Activated CD4-positive, alpha-beta memory T cell treated with anti-CD3 and anti-CD28 coated beads for 36 hours (primary cell): ENCODE measurements around the gene SH3BP5L. TPM values are rescaled to one million over a fixed set of nuclear protein-coding genes. Genes with fewer than 3 reads are reported as not detected.
A peak's percentile ranks its signal among the peaks of the same experiment; 100 is the strongest.
"Not testable (repeated sequence)": the region's sequence is repeated elsewhere in the genome, so short reads cannot be mapped to it uniquely, and the experiment has no call there.

Experiments used
- CTCF ChIA-PET: fragments of 350-600 bp; sonication (Branson Sonifier 250); formaldehyde crosslinking; loops from one replicate; lab custom pipeline; 2021; ENCODE audit warnings: antibody characterized with exemption, inconsistent platforms; lab: Charles Lee
- POLR2A ChIA-PET: fragments of 350-600 bp; sonication (Branson Sonifier 250); formaldehyde crosslinking; loops from one replicate; lab custom pipeline; 2021; ENCODE audit warnings: antibody characterized with exemption; lab: Charles Lee
- DNase-seq: peaks from one replicate; pipeline ENCODE4 v3.0.0-alpha.2; 2020
- H3K27ac Mint-ChIP-seq: one replicate; pipeline ENCODE4 v1.8.0; 2021; ENCODE audit warnings: mixed read lengths
- H3K27me3 Mint-ChIP-seq: one replicate; pipeline ENCODE4 v1.8.0; 2021; ENCODE audit warnings: mixed read lengths
- H3K36me3 Mint-ChIP-seq: one replicate; pipeline ENCODE4 v1.8.0; 2021; ENCODE audit warnings: mixed read lengths
- H3K4me1 Mint-ChIP-seq: one replicate; pipeline ENCODE4 v1.8.0; 2021; ENCODE audit warnings: low read depth, mixed read lengths
- H3K4me3 Mint-ChIP-seq: one replicate; pipeline ENCODE4 v1.8.0; 2021; ENCODE audit warnings: mild to moderate bottlenecking, mixed read lengths
- H3K9me3 Mint-ChIP-seq: one replicate; pipeline ENCODE4 v1.8.0; 2021; ENCODE audit warnings: mixed read lengths
- intact Hi-C: fragments of 100-400 bp; cut with micrococcal nuclease; formaldehyde crosslinking; loops from one replicate; pipeline ENCODE4 v1.15.1; 2023
- total RNA-seq, 2 experiments: library from RNA; stranded (reverse); gene quantifications; one replicate each; pipeline ENCODE4 v1.2.3, GENCODE V29; 2021

SH3BP5L gene
- total RNA-seq, 2 experiments from 2014 or later: 19.7 to 19.9 TPM

- CTCF ChIA-PET: interaction anchor here (0.8 to 2.2 kb wide), 5 partner anchors 13 to 86 kb away, joined by 3 to 17 read pairs (median 4); partner anchors contain the start of gene ZNF692
- intact Hi-C loops: no loop called here
- no peak for DNase-seq
- POLR2A ChIA-PET: interaction anchor here (1.2 kb wide), 1 partner anchor 12 kb away, joined by 3 read pairs; no protein-coding TSS in a partner anchor
- Mint-ChIP-seq H3K4me1 (peaks cover 27% of the 10 kb centered on the region), H3K36me3 (peaks cover 9% of the 10 kb centered on the region), H3K27ac (no peak overlapping the region), H3K27me3 (no peaks in the 10 kb centered on the region), H3K9me3 (no peaks in the 10 kb centered on the region), H3K4me3 (no peak overlapping the region)
Observed at GRCh38 chr1:248840946-248841345, 15.2 kb upstream of the SH3BP5L start.

DNA sequence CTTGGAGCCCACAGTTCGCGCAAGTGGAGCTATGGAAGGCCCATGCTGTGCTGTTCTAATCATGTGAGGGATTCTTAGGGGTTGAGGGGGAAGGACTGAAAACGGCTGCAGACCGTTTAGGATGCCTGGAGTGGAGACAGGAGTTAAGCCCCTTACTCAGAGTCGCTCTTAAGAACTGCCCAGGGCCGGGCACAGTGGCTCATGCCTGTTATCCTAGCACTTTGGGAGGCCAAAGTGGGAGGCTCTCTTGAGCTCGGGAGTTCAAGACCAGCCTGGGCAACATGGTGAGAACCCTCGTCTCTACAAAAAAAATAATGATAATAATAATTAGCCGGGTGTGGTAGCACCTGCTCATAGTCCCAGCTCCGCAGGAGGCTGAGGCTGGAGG lies 13.4 kb upstream of the SH3BP5L start:
- CTCF ChIA-PET: interaction anchor here (1.0 to 4.4 kb wide), 4 partner anchors 13 to 87 kb away, joined by 3 to 29 read pairs (median 4); partner anchors contain the start of genes SH3BP5L and ZNF692
- POLR2A ChIA-PET: interaction anchor here (1.7 to 3.6 kb wide), 4 partner anchors 12 to 34 kb away, joined by 4 to 67 read pairs (median 29); partner anchors contain the start of genes SH3BP5L and ZNF692
- H3K4me3 Mint-ChIP-seq: no peak overlapping the region
- no peaks in the 10 kb centered on the region for H3K9me3 Mint-ChIP-seq
- H3K4me1 Mint-ChIP-seq: peaks cover 27% of the 10 kb centered on the region
- no peaks in the 10 kb centered on the region for H3K36me3 Mint-ChIP-seq
- DNase-seq: no peak
- no peak overlapping the region for H3K27ac Mint-ChIP-seq
- intact Hi-C loops: no loop called here
- no peaks in the 10 kb centered on the region for H3K27me3 Mint-ChIP-seq

DNA sequence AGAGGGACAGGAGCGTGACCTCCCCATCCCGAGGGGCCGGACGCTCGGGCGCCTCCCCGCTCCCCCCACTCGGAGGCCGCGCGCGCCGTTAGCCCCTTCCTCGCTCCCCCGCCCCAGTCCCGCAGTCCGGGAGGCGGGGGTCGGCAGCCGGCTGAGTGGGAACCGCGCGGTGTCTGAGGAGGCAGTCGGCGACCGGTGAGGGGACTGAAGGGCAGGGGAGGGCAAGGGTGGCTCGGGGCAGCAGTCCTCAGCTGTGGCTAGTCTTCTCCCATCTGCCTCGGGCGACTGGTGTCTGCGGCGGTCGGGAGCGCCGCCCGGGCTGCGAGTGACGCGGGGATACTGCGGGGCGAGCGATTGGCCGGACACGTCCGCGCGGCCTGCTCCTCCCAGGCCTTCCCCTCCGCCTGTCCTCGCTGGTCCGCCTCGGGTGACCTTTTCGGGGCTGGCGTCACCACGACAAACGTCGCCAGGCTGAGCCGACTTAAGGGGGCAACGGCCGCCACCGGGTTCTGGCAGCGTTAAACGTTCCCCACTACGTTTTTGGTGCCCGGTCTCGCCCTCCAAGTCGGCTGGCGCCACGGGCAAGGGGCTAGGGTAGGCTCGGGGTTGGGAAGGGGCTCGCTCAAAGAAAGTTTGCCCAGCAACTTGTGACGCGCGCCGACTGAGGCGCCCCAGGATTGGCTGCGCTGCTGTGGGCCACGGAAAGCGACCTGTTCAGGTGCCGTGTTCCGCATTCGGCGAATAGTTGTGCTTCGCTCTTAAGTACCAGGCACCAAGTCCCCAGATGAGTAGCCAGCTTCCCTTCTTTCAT lies 12.8 kb upstream of the SH3BP5L start:
- no peak overlapping the region for H3K27ac Mint-ChIP-seq
- POLR2A ChIA-PET: interaction anchor here (1.3 to 3.6 kb wide), 5 partner anchors 12 to 35 kb away, joined by 4 to 67 read pairs (median 11); partner anchors contain the start of genes SH3BP5L and ZNF692
- CTCF ChIA-PET: interaction anchor here (0.8 to 4.4 kb wide), 6 partner anchors 10 to 88 kb away, joined by 3 to 29 read pairs (median 5); partner anchors contain the start of genes SH3BP5L and ZNF692
- intact Hi-C loops: loop anchor here (1.0 kb wide), 4 partner anchors 12 to 68 kb away; partner anchors contain the start of gene PGBD2
- peaks cover 27% of the 10 kb centered on the region for H3K4me1 Mint-ChIP-seq
- no peaks in the 10 kb centered on the region for H3K36me3 Mint-ChIP-seq
- no peaks in the 10 kb centered on the region for H3K27me3 Mint-ChIP-seq
- DNase-seq: peak; percentile 92
- H3K9me3 Mint-ChIP-seq: no peaks in the 10 kb centered on the region
- H3K4me3 Mint-ChIP-seq: no peak overlapping the region

GRCh38 chr1:248837781-248838356 lies 12.2 kb upstream of the SH3BP5L start, which contains the start of gene ZNF672:
ZNF672 (plus strand) TSS chr1:248838224; CDS start chr1:248847275, 9,051 bp downstream.
- Mint-ChIP-seq H3K27me3 (peaks cover 2% of the 10 kb centered on the region), H3K36me3 (no peaks in the 10 kb centered on the region), H3K27ac (no peak within 1 kb of the TSS), H3K4me3 (no peak within 1 kb of the TSS), H3K4me1 (peaks cover 27% of the 10 kb centered on the region), H3K9me3 (no peaks in the 10 kb centered on the region)
- ChIA-PET POLR2A (interaction anchor here (1.3 to 3.6 kb wide), 5 partner anchors 11 to 36 kb away, joined by 4 to 67 read pairs (median 11); partner anchors contain the start of genes SH3BP5L and ZNF692), CTCF (interaction anchor here (0.8 to 4.4 kb wide), 4 partner anchors 9 to 88 kb away, joined by 3 to 29 read pairs (median 15); partner anchors contain the start of genes SH3BP5L and ZNF692)
- intact Hi-C loops: loop anchor here (1.0 kb wide), 4 partner anchors 12 to 68 kb away; partner anchors contain the start of gene PGBD2
- DNase-seq: peak; percentile 96

- Mint-ChIP-seq H3K36me3 (no peaks in the 10 kb centered on the region), H3K27ac (no peak overlapping the region), H3K9me3 (no peaks in the 10 kb centered on the region), H3K4me3 (no peak overlapping the region), H3K27me3 (peaks cover 2% of the 10 kb centered on the region), H3K4me1 (peaks cover 26% of the 10 kb centered on the region)
- ChIA-PET CTCF (interaction anchor here (0.6 to 4.4 kb wide), 4 partner anchors 8 to 21 kb away, joined by 4 to 29 read pairs (median 15); partner anchors contain the start of genes SH3BP5L and ZNF692), POLR2A (interaction anchor here (1.3 to 3.6 kb wide), 5 partner anchors 10 to 36 kb away, joined by 4 to 67 read pairs (median 11); partner anchors contain the start of genes SH3BP5L and ZNF692)
- no peak for DNase-seq
- intact Hi-C loops: no loop called here
Observed at GRCh38 chr1:248837045-248837780, 11.5 kb upstream of the SH3BP5L start.

DNA sequence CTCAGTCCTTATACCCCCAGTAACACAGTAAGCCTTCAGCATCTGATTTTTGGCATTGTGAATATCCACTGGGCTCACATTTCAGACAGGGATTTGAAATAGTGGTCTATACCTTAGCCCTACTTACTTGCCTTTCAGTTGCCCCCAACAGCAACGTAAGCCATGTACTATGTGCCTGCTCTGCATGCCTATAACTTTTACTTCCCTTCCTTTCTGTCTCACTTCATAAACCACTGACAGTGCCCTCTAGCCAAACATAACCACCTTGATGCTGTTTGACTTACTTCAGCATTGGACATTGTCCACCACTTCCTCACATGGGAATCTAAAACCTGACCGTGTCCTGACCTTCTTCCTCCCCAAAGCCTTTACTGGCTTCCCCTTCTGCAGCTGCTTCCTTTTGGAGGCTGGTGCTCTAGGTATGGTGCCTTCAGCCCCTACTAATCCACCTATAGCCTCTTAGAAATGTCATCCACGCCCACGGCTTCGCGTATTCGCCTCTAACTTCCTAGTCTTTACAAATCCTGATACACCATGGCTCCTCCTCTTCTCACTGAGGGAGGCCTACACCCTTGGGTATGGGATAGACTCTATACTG lies 8.7 kb upstream of the SH3BP5L start:
- POLR2A ChIA-PET: no interaction called here
- Mint-ChIP-seq H3K9me3 (no peaks in the 10 kb centered on the region), H3K4me1 (peaks cover 3% of the 10 kb centered on the region), H3K36me3 (no peaks in the 10 kb centered on the region), H3K4me3 (no peak overlapping the region), H3K27me3 (peaks cover 2% of the 10 kb centered on the region), H3K27ac (no peak overlapping the region)
- CTCF ChIA-PET: no interaction called here
- intact Hi-C loops: no loop called here
- peak; percentile 37 for DNase-seq

DNA sequence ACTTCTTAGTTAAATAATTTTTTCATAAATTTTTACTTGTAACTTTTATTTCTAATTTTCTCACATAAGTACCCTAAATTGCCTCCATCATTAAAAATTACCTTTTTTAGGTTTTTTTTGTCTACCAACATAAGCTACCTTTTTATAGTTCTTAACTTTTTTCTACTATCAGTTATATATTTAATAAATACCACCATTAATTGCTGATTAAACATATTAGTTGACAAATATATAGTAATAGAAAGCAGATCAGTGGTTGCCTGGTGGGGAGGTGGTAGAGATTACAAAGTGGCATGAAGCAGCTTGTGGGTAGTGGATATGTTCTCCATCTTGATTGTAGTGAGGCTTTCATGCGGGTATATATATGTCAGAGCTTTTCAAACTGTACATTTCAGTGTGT lies 6.1 kb upstream of the SH3BP5L start:
- DNase-seq: no peak
- intact Hi-C loops: no loop called here
- Mint-ChIP-seq H3K36me3 (no peaks in the 10 kb centered on the region), H3K27me3 (peaks cover 2% of the 10 kb centered on the region), H3K27ac (no peak overlapping the region), H3K4me3 (no peak overlapping the region), H3K4me1 (peaks cover 10% of the 10 kb centered on the region), H3K9me3 (no peaks in the 10 kb centered on the region)
- CTCF ChIA-PET: no interaction called here
- POLR2A ChIA-PET: no interaction called here

DNA sequence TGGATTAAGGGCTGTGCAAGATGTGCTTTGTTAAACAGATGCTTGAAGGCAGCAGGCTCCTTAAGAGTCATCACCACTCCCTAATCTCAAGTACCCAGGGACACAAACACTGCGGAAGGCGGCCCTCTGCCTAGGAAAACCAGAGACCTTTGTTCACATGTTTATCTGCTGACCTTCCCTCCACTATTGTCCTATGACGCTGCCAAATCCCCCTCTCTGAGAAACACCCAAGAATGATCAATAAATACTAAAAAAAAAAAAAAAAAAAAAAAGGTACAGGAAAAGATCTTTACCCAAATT lies 5.0 kb upstream of the SH3BP5L start:
- H3K27me3 Mint-ChIP-seq, H3K36me3 Mint-ChIP-seq, POLR2A ChIA-PET, intact Hi-C loops, H3K27ac Mint-ChIP-seq, H3K4me3 Mint-ChIP-seq, DNase-seq, CTCF ChIA-PET, H3K9me3 Mint-ChIP-seq: not testable (repeated sequence)
- peaks cover 13% of the 10 kb centered on the region for H3K4me1 Mint-ChIP-seq

DNA sequence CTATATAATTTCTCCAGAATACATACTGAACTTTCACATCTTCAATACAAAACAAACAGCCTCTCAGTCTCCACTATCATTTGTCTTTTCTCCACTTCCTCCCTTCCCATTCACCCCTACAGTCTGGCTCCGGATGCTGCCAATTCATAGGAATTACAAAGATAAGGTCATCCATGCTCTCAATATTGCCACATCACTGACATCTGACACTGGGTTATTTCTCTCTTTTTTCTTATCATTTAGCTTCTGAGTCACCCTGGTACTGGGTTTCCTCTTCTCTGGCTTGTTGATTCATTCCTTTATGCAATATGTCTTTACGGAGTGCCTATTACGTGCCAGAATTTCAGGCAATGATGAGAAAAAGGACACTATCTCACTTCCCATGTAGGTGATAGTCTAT lies 3.1 kb upstream of the SH3BP5L start:
- Mint-ChIP-seq H3K27me3 (peaks cover 2% of the 10 kb centered on the region), H3K36me3 (peaks cover 5% of the 10 kb centered on the region), H3K4me3 (no peak overlapping the region), H3K4me1 (peaks cover 29% of the 10 kb centered on the region), H3K9me3 (no peaks in the 10 kb centered on the region), H3K27ac (no peak overlapping the region)
- POLR2A ChIA-PET: interaction anchor here (5.1 kb wide), 1 partner anchor 10 kb away, joined by 67 read pairs; the partner anchor contains the start of gene ZNF672
- CTCF ChIA-PET: interaction anchor here (0.7 to 1.3 kb wide), 3 partner anchors 8 to 30 kb away, joined by 4 to 5 read pairs (median 4); partner anchors contain the start of genes ZNF672 and ZNF692
- intact Hi-C loops: no loop called here
- no peak for DNase-seq

GRCh38 chr1:248825573-248825908 lies 174 bp downstream of the SH3BP5L start:
- CTCF ChIA-PET: interaction anchor here (0.7 to 3.7 kb wide), 10 partner anchors 9 to 203 kb away, joined by 3 to 28 read pairs (median 4); partner anchors contain the start of genes PGBD2, ZNF672 and ZNF692
- POLR2A ChIA-PET: interaction anchor here (0.9 to 5.1 kb wide), 5 partner anchors 13 to 80 kb away, joined by 3 to 67 read pairs (median 13); partner anchors contain the start of genes PGBD2, ZNF672 and ZNF692
- Mint-ChIP-seq H3K36me3 (peaks cover 7% of the 10 kb centered on the region), H3K27ac (peak overlapping the region; percentile 97), H3K27me3 (no peaks in the 10 kb centered on the region), H3K4me3 (peak overlapping the region; percentile 84), H3K9me3 (no peaks in the 10 kb centered on the region), H3K4me1 (peaks cover 55% of the 10 kb centered on the region)
- DNase-seq: no peak
- intact Hi-C loops: no loop called here
